HepG2 (cell line): ENCODE measurements around the gene WTAP. TPM values are rescaled to one million over a fixed set of nuclear protein-coding genes. Genes with fewer than 3 reads are reported as not detected.
A peak's percentile ranks its signal among the peaks of the same experiment; 100 is the strongest.

Experiments
- ARID4A ChIP-seq: sonication (generic); formaldehyde crosslinking; IDR thresholded peaks from 2 replicates; pipeline ENCODE4 v1.5.0; 2020; ENCODE audit warnings: mild to moderate bottlenecking, missing genetic modification reagents, borderline replicate concordance
- ASH2L ChIP-seq: fragments of 300-600, 200-600 bp; sonication (generic); IDR thresholded peaks from 2 replicates; pipeline ENCODE4 v1.7.0; 2017; ENCODE audit warnings: low read depth, mild to moderate bottlenecking, moderate library complexity, mixed read lengths, low read length; ENCODE audit not compliant: insufficient read length
- HIVEP1 ChIP-seq: sonication (generic); formaldehyde crosslinking; IDR thresholded peaks from 2 replicates; pipeline ENCODE4 v1.4.0; 2020; ENCODE audit warnings: mild to moderate bottlenecking, missing genetic modification reagents
- PRDM10 ChIP-seq: sonication (generic); formaldehyde crosslinking; IDR thresholded peaks from 2 replicates; pipeline ENCODE4 v1.4.0; 2020; ENCODE audit warnings: low read depth, missing genetic modification reagents
- PRDM15 ChIP-seq: sonication (generic); formaldehyde crosslinking; IDR thresholded peaks from 2 replicates; pipeline ENCODE4 v1.4.0; 2020; ENCODE audit warnings: missing genetic modification reagents
- ZNF44 ChIP-seq: sonication (generic); formaldehyde crosslinking; IDR thresholded peaks from 2 replicates; pipeline ENCODE4 v1.5.1; 2020; ENCODE audit warnings: mild to moderate bottlenecking, missing genetic modification reagents
- ZNF687 ChIP-seq: sonication (generic); formaldehyde crosslinking; IDR thresholded peaks from 2 replicates; pipeline ENCODE4 v1.5.1; 2020; ENCODE audit warnings: mild to moderate bottlenecking, missing genetic modification reagents, moderate library complexity
- polyA plus RNA-seq, 8 experiments: library from polyadenylated mRNA; depleted of rRNA in 3 of 8; stranded (reverse) in 7 of 8; unstranded in 1 of 8; fragments of >200 nt; fragmentation: Illumina TruSeq in 4 of 8; extraction: Trizol in 4 of 8; gene quantifications; 2 replicates each; pipeline versions ENCODE4 v1.2.1 to v1.2.3, GENCODE V29; 2011 to 2016; ENCODE audit warnings: low read depth in 4 of 8, missing spikeins in 1 of 8, mixed read lengths in 1 of 8; ENCODE audit not compliant: insufficient read depth in 1 of 8
- total RNA-seq, 5 experiments: library from RNA; depleted of rRNA; stranded (reverse); fragments of >200 nt; fragmentation: Illumina TruSeq; extraction: Trizol; gene quantifications; 2 replicates each; pipeline ENCODE4 v1.2.3, GENCODE V29; 2016; ENCODE audit warnings: low read depth in 1 of 5

Gene WTAP
- total and polyA plus RNA-seq, 2 of the 13 experiments (the other 11 are each of a cell fraction or from before 2014, with no cell fraction given) = 31.6 to 167 TPM

GRCh38 chr6:159692303-159693127, 34.8 kb upstream of the WTAP start (continued):
- TF ChIP-seq PRDM15 (CRISPR knock-in tag) (peak; percentile 39; the same call in 1 of the 2 replicates), ZNF687 (peak; percentile 57), PRDM10 (CRISPR knock-in tag) (no peak), ZNF44 (CRISPR knock-in tag) (no peak), HIVEP1 (CRISPR knock-in tag) (peak; percentile 21; the same call in 1 of the 2 replicates), ASH2L (peak; percentile 60), ARID4A (CRISPR knock-in tag) (no peak; the same call in 1 of the 2 replicates)
